SK-N-MC (cell line): Measurements from ENCODE around the gene LSAMP.
A peak's percentile ranks its signal among the peaks of the same experiment; 100 is the strongest.

ENCODE experiments used
- DNase-seq: peaks from one replicate; pipeline ENCODE4 v3.0.0-alpha.2; 2011; ENCODE audit warnings: low read depth, low spot score
- H3K27ac ChIP-seq: fragments of 200-600 bp; sonication (generic); 2 replicates; pipeline ENCODE4 v1.5.1; 2016; ENCODE audit warnings: mixed run types
- H3K36me3 ChIP-seq: fragments of 200-600 bp; sonication (generic); 2 replicates; pipeline ENCODE4 v1.6.1; 2017; ENCODE audit warnings: antibody characterized with exemption, low read length, mixed read lengths; ENCODE audit not compliant: insufficient read depth
- H3K4me3 ChIP-seq: fragments of 200-600 bp; sonication (generic); 2 replicates; pipeline ENCODE4 v1.5.1; 2016
- H3K9ac ChIP-seq: fragments of 200-600 bp; sonication (generic); 2 replicates; pipeline ENCODE4 v1.8.0; 2017; ENCODE audit warnings: mixed run types, mixed read lengths; ENCODE audit not compliant: insufficient read length
- H3K9me3 ChIP-seq: fragments of 200-600 bp; sonication (generic); 2 replicates; pipeline ENCODE4 v1.6.1; 2017; ENCODE audit warnings: low read depth, mild to moderate bottlenecking, antibody characterized with exemption, low read length, moderate library complexity, mixed read lengths
- EZH2 ChIP-seq: fragments of 200-600 bp; sonication (generic); IDR thresholded peaks from one replicate; pipeline ENCODE4 v1.6.1; 2017; ENCODE audit warnings: antibody characterized with exemption
- FOXP2 ChIP-seq: optimal IDR thresholded peaks from 2 replicates; pipeline ENCODE3; 2011; ENCODE audit warnings: mild to moderate bottlenecking, moderate library complexity; ENCODE audit not compliant: insufficient read depth; ENCODE audit errors: extremely low read length, control extremely low read depth
- POLR2AphosphoS5 ChIP-seq: IDR thresholded peaks from 2 replicates; pipeline ENCODE4 v1.6.1; 2012; ENCODE audit warnings: mild to moderate bottlenecking, low read depth, low read length, borderline replicate concordance

The LSAMP gene

DNA sequence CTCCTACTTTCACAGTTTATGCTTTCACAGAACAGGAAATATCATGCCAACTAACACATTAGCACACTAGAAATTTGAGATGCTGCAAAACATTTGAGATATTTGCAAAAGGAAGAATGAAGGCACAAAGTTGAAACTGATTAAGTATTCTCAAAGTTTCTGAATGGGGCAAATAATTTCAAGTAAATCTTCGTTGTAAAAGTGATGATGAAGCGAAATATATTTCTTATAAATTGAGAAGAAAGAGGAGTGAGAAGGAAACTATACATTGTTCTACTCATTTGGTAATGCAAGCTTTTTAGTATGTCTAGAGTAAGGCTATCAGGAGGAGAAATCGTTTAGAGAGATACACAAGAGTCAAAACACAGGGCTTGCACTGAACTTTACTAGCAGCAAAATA is 24.3 kb upstream of the LSAMP start:
- Histone ChIP-seq H3K9me3 (no peaks in the 10 kb centered on the region), H3K9ac (no peak overlapping the region), H3K4me3 (no peak overlapping the region), H3K36me3 (no peaks in the 10 kb centered on the region), H3K27ac (no peak overlapping the region)
- DNase-seq: no peak
- TF ChIP-seq EZH2: no peak
- no peak for TF ChIP-seq FOXP2
- TF ChIP-seq POLR2AphosphoS5: no peak

DNA sequence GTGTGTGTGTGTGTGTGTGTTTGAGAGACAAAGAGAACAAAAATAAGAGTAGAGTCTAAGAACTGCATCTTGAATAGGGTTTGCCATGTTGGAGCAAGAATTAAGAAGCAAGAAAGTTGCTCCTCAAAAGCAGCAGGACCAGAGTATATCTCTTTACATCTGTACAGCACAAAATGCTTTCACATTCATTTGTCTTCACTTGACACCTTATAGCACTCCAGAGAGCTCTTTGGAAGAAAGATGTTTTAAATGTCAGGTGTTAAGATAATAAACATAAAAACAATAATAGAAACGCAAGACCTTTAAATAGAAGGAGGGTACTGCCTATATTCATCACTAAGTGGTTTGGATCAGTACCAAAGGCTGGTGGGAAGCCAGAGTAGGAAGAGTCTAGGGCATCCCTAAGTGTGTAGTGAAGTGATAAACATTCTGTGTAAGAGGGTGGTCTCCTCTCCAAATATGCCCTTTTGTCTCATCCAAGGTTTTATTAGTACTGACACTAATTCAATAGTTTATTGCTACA is 19.1 kb upstream of the LSAMP start:
- H3K36me3 ChIP-seq: no peaks in the 10 kb centered on the region
- no peak for DNase-seq
- H3K27ac ChIP-seq: no peak overlapping the region
- H3K4me3 ChIP-seq: no peak overlapping the region
- H3K9ac ChIP-seq: no peak overlapping the region
- no peak for TF ChIP-seq FOXP2
- no peaks in the 10 kb centered on the region for H3K9me3 ChIP-seq

DNA sequence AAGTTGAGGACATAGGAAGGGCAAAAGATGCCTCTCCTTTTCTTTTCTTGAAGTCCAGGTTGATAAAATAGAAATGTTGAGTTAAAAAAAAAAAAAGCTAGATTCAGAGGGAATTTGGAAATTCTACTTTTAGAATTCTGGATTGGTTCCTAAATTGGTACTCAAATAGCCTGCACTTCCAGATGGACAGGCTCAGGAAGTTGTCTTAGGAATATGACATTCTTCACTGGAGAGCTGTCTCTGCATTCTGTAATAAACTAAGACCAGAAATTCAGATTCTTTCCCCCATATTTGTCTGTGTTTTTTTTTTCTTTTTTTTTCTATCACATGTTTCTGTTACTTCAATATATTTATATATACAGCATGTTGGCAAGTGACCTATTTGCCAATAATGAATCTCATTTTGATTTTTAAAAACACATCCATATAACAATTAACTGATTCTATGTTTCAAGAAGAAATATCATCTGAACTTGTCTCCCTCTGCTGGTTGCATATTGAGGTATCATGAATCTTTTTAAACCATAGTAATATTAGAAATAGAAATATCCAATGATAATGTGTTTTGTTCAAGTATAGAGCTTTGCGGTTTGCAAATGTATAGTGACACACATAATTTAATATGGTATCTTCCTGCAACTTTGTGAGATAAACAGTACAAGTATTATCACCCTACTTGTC is 8.5 kb upstream of the LSAMP start:
- Histone ChIP-seq H3K27ac (peak overlapping the region; percentile 96), H3K9ac (peak overlapping the region; percentile 51), H3K9me3 (no peaks in the 10 kb centered on the region), H3K4me3 (peak overlapping the region; percentile 50), H3K36me3 (no peaks in the 10 kb centered on the region)
- peak; percentile 81 for DNase-seq
- TF ChIP-seq POLR2AphosphoS5 (no peak), EZH2 (no peak), FOXP2 (no peak)

DNA sequence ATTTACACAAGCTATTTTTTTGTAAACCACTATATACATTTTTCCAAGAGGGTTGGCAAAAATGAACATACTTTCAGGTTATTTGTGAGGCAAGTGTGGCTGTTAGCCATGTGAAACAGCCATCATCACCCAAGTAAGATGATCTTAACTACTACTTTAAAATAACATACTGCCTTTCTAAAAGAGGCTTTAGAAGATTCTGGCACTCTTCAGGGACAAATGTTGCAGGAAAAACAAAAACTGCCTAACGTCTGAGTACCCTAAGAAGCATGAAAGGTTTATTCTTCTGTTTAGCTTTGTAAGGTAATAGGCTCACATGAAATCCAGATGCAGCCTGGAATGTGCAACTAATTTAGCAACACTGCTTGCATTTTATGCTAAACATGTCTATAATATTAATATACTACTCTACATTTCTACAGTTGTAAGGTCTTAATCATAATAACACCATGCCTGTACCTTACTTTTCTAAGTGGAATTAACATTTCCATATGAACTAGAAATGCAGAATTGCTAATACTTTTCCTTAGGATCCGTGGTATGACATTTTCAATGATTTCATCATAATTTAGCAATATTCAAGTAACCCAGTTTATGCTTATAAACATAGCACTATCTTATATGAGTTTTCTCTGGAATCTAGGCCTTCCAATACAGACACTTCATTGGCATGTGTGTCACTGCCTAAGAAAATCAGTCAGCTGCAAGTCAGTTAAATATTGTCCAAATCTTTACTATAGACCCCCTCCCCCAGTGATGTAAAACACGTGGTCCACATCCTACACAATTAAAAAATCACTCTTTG is 4.5 kb upstream of the LSAMP start:
- peak overlapping the region; percentile 58 for H3K4me3 ChIP-seq
- no peaks in the 10 kb centered on the region for H3K9me3 ChIP-seq
- H3K27ac ChIP-seq: peak overlapping the region; percentile 96
- DNase-seq: peak; percentile 73
- TF ChIP-seq FOXP2: no peak
- TF ChIP-seq POLR2AphosphoS5: no peak; the same call in 1 of the 2 replicates
- no peak for TF ChIP-seq EZH2
- H3K36me3 ChIP-seq: no peaks in the 10 kb centered on the region
- H3K9ac ChIP-seq: peak overlapping the region; percentile 49

DNA sequence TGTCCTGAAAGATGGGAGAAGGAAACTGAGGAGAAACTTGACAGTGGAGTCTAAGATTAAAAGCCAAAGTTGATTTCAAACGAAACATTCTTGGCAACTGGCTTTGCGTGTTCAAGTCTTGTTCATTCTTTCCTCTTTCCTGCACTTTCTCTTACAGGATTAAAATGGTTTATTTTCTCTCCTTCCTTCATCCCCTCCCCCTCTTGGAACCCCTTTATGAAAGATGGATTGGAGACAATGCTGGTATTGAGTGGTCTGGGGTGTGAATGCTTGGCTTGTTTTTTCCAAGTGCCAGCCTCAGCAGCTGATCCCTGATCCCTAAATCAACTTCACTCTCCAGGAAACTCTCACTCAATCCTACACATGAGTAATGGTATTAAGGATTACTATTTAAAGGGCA is 703 bp upstream of the LSAMP start:
- Histone ChIP-seq H3K4me3 (peak overlapping the region; percentile 70), H3K9ac (no peak overlapping the region), H3K36me3 (peaks cover 8% of the 10 kb centered on the region; the same call in 1 of the 2 replicates), H3K9me3 (no peaks in the 10 kb centered on the region), H3K27ac (peak overlapping the region; percentile 88)
- TF ChIP-seq FOXP2 (no peak), EZH2 (no peak), POLR2AphosphoS5 (no peak)
- DNase-seq: no peak

DNA sequence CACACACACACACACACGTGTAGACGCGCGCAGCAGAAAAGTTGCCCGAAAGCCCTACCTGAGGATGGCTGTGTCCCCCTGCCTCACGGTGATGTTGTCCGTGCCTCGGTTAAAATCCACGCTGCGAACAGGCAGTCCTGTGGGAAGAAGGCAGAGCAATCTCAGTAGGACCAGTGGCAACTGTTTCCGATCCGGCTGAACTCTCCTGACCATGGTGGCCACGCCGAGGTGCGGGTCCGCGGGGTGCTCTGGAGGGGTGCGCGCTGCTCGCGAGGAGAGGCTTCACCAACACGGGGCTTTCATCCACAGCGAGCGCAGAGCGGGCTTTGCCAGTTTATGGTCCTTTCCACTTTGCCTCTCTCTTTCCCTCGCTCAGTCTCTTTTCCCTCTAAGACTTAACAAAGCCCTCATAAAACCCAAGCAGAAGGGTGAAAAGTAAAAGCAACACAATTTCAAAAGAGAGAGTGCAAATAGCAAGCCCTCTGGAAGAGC is 422 bp downstream of the LSAMP start:
- H3K4me3 ChIP-seq: peak overlapping the region; percentile 89
- peak overlapping the region; percentile 95 for H3K27ac ChIP-seq
- no peak; the same call in 1 of the 2 replicates for TF ChIP-seq POLR2AphosphoS5
- no peak for TF ChIP-seq FOXP2
- TF ChIP-seq EZH2: no peak
- no peaks in the 10 kb centered on the region for H3K9me3 ChIP-seq
- H3K36me3 ChIP-seq: peaks cover 18% of the 10 kb centered on the region
- DNase-seq: no peak
- peak overlapping the region; percentile 78 for H3K9ac ChIP-seq

DNA sequence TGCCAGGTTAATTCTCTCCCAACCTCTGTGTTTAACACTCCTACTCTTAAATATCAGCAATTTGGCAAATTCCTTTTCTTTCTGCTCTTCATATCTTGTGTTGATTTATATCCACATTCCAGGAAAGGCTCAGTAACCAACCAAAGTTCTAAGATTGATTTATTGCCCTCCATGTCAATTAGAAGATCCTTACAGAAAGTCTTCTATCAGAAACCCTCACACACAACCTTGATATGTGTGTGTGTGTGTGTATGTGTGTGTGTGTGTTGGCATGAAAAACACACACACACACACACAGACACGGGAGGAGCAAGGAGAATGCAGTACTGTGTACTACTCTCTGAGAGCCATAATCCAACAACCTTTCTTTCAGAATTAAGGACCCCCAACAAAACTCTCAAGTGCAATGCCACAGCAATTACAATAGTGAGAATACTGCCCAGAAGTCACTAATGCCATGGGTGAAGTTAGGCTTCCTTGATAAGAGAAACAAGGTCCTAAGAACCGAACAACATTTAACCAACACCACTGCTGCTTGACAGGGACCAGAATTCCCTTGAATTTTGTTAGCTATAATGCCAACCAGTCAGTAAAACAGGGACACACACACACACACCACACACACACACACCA is 1.1 kb downstream of the LSAMP start:
- no peak for DNase-seq
- TF ChIP-seq EZH2 (no peak), POLR2AphosphoS5 (no peak), FOXP2 (no peak)
- Histone ChIP-seq H3K27ac (peak overlapping the region; percentile 95), H3K9ac (peak overlapping the region; percentile 78), H3K9me3 (no peaks in the 10 kb centered on the region), H3K4me3 (peak overlapping the region; percentile 89), H3K36me3 (peaks cover 18% of the 10 kb centered on the region)

DNA sequence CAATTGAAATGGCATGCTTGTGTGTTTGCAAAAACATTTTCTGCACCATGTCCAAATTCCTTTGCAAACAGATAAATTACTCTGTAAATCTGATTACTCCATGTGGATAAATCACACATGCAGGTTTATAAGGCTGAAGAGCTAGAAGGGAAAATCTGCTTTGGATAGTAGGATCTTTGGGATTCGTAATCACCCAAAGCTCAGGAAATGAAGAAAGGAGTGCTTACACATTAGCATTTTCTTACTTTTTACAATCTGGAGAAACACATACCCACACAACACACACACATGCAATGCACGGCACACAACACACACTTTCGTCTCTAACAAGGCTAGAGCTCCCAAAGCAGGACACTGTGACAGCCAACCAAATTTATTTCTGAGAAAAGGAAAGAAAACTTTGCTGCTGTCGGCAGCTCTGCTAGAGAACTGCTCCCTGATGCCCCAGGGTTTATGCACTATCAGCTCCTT is 2.1 kb downstream of the LSAMP start:
- TF ChIP-seq EZH2 (no peak), POLR2AphosphoS5 (0 out of 2 replicates have a peak, but pooled peaks have one; percentile 43)
- peaks cover 18% of the 10 kb centered on the region for H3K36me3 ChIP-seq
- peak overlapping the region; percentile 78 for H3K9ac ChIP-seq
- no peak for DNase-seq
- H3K4me3 ChIP-seq: peak overlapping the region; percentile 89
- no peaks in the 10 kb centered on the region for H3K9me3 ChIP-seq
- H3K27ac ChIP-seq: peak overlapping the region; percentile 95
